Thymus (tissue), 14 donors: ENCODE measurements around the gene CARS2. TPM values are rescaled to one million over a fixed set of nuclear protein-coding genes. Genes with fewer than 3 reads are reported as not detected.

Experiments used
- DNase-seq, 9 donors: peaks; one replicate each; pipeline ENCODE4 v3.0.0-alpha.2; 2013; ENCODE audit warnings: low spot score in 9 of 9, low read depth in 6 of 9, missing footprints in 1 of 9
- H3K27ac ChIP-seq, 2 donors: one replicate each; pipeline ENCODE4 v1.5.1; 2013; ENCODE audit warnings: control low read depth in 1 of 2, low read depth in 1 of 2, low read length in 1 of 2, mild to moderate bottlenecking in 1 of 2, moderate library complexity in 1 of 2
- H3K27me3 ChIP-seq, 2 donors: one replicate each; pipeline ENCODE4 v1.5.1; 2013; ENCODE audit warnings: low read length in 1 of 2; ENCODE audit not compliant: control insufficient read depth in 2 of 2, insufficient read depth in 1 of 2
- H3K36me3 ChIP-seq, 2 donors: one replicate each; pipeline ENCODE4 v1.5.1; 2013; ENCODE audit warnings: low read length in 1 of 2, mild to moderate bottlenecking in 1 of 2, moderate library complexity in 1 of 2; ENCODE audit not compliant: control insufficient read depth in 2 of 2, insufficient read depth in 2 of 2
- H3K4me1 ChIP-seq, 2 donors: one replicate each; pipeline ENCODE4 v1.5.1; 2013; ENCODE audit warnings: low read length in 2 of 2; ENCODE audit not compliant: control insufficient read depth in 2 of 2, insufficient read depth in 2 of 2
- H3K4me3 ChIP-seq, 2 donors: one replicate each; pipeline ENCODE4 v1.5.1; 2013; ENCODE audit warnings: low read length in 2 of 2, control low read depth in 1 of 2, mild to moderate bottlenecking in 1 of 2
- H3K9me3 ChIP-seq, 2 donors: one replicate each; pipeline ENCODE4 v1.5.1; 2013; ENCODE audit warnings: low read length in 1 of 2, mild to moderate bottlenecking in 1 of 2; ENCODE audit not compliant: control insufficient read depth in 2 of 2, insufficient read depth in 1 of 2
- WGBS: extraction: QIAGEN DNeasy Blood & Tissue Kit; methylation state at CpG from one replicate; pipeline ENCODE4 v1.1.7; 2013; 5-methylcytosine and 5-hydroxymethylcytosine counted together
- long read RNA-seq, 10 donors: transcript quantifications; one replicate each; lab custom pipeline, GENCODE V29; 2026
- polyA plus RNA-seq: library from polyadenylated mRNA; stranded (reverse); fragments of 200-250 nt; gene quantifications from one replicate; pipeline ENCODE4 v1.2.3, GENCODE V29; 2013
- total RNA-seq: library from RNA; stranded (reverse); fragments of 120-200 nt; gene quantifications from one replicate; pipeline ENCODE4 v1.2.4, GENCODE V29; 2013
- donor health status: healthy.

CARS2 gene
- total RNA-seq, result 45.4 TPM
- 105 TPM for polyA plus RNA-seq
- long read RNA-seq, donor 1, partial matches to known transcripts, result 0 of 1 reads
- long read RNA-seq, donor 1, other reads (novel, unspliced or antisense), result 0 of 1 reads
- long read RNA-seq, donor 2, result 0 reads
- long read RNA-seq, donor 3, transcript CARS2-201 (15 exons, 1,879 nt), result major isoform, 19 of 33 reads
- long read RNA-seq, donor 3, partial matches to known transcripts, result 11 of 33 reads
- long read RNA-seq, donor 3, other reads (novel, unspliced or antisense), result 0 of 33 reads
- long read RNA-seq, donor 4, transcript CARS2-201 (15 exons, 1,879 nt), result major isoform, 10 of 10 reads
- long read RNA-seq, donor 4, partial matches to known transcripts, result 0 of 10 reads
- long read RNA-seq, donor 4, other reads (novel, unspliced or antisense), result 0 of 10 reads
- long read RNA-seq, donor 5, transcript CARS2-201 (15 exons, 1,879 nt), result major isoform, 16 of 31 reads
- long read RNA-seq, donor 5, partial matches to known transcripts, result 10 of 31 reads
- long read RNA-seq, donor 5, other reads (novel, unspliced or antisense), result 0 of 31 reads
- long read RNA-seq, donor 6, transcript CARS2-201 (15 exons, 1,879 nt), result major isoform, 11 of 94 reads
- long read RNA-seq, donor 6, partial matches to known transcripts, result 48 of 94 reads
- long read RNA-seq, donor 6, other reads (novel, unspliced or antisense), result 33 of 94 reads
- long read RNA-seq, donor 7, partial matches to known transcripts, result 0 of 6 reads
- long read RNA-seq, donor 7, other reads (novel, unspliced or antisense), result 0 of 6 reads
- long read RNA-seq, donor 8, partial matches to known transcripts, result 5 of 9 reads
- long read RNA-seq, donor 8, other reads (novel, unspliced or antisense), result 0 of 9 reads
- long read RNA-seq, donor 9, partial matches to known transcripts, result 0 of 5 reads
- long read RNA-seq, donor 9, other reads (novel, unspliced or antisense), result 0 of 5 reads
- long read RNA-seq, donor 10, transcript CARS2-201 (15 exons, 1,879 nt), result major isoform, 6 of 6 reads
- long read RNA-seq, donor 10, partial matches to known transcripts, result 0 of 6 reads
- long read RNA-seq, donor 10, other reads (novel, unspliced or antisense), result 0 of 6 reads

- Histone ChIP-seq H3K9me3 (no peaks in the 10 kb centered on the region), H3K4me3 (peak within 1 kb of the TSS; percentile 73 to 92), H3K36me3 (peaks cover 7 to 14% of the 10 kb centered on the region in 2 donors), H3K27me3 (no peaks in the 10 kb centered on the region), H3K4me1 (peaks cover 4 to 18% of the 10 kb centered on the region in 2 donors), H3K27ac (peak within 1 kb of the TSS; percentile 71 to 87)
- DNase-seq, result peak; percentile 71 to 96 (median 93)
- WGBS, result under 1% methylated on average over 80 of the region's 80 CpGs
Measured at GRCh38 chr13:110705826-110706569, at the start of gene CARS2. TSS of gene CARS2 (minus strand) at chr13:110706116. CDS start at chr13:110706093, 23 bp downstream.

- WGBS, result 91% methylated on average over 4 of the region's 4 CpGs
- no peak for DNase-seq
Measured at GRCh38 chr13:110748271-110748670, 42.4 kb upstream of the CARS2 start.

GRCh38 chr13:110746438-110746837 lies 40.5 kb upstream of the CARS2 start:
- 96% methylated on average over 1 of the region's 1 CpG for WGBS
- Histone ChIP-seq H3K27me3 (no peaks in the 10 kb centered on the region), H3K36me3 (no peaks in the 10 kb centered on the region), H3K9me3 (peaks cover 3 to 13% of the 10 kb centered on the region in 2 donors), H3K4me1 (no peaks in the 10 kb centered on the region), H3K27ac (no peak overlapping the region), H3K4me3 (no peak overlapping the region)
- no peak for DNase-seq

More at GRCh38 chr13:110748271-110748670, 42.4 kb upstream of the CARS2 start:
- H3K4me1 ChIP-seq, result no peaks in the 10 kb centered on the region
- H3K27me3 ChIP-seq, result no peaks in the 10 kb centered on the region
- peaks cover 3 to 6% of the 10 kb centered on the region in 2 donors for H3K9me3 ChIP-seq
- H3K27ac ChIP-seq, result no peak overlapping the region
- no peaks in the 10 kb centered on the region for H3K36me3 ChIP-seq
- no peak overlapping the region for H3K4me3 ChIP-seq

GRCh38 chr13:110743687-110744086 lies 37.8 kb upstream of the CARS2 start:
- Histone ChIP-seq H3K36me3 (no peaks in the 10 kb centered on the region), H3K9me3 (peaks cover 3 to 13% of the 10 kb centered on the region in 2 donors), H3K4me1 (no peaks in the 10 kb centered on the region), H3K4me3 (no peak overlapping the region), H3K27me3 (no peaks in the 10 kb centered on the region), H3K27ac (no peak overlapping the region)
- DNase-seq, result no peak
- WGBS, result 91% methylated on average over 1 of the region's 1 CpG

GRCh38 chr13:110737555-110737954 lies 31.6 kb upstream of the CARS2 start:
- H3K27ac ChIP-seq, result no peak overlapping the region

GRCh38 chr13:110734561-110734960 lies 28.6 kb upstream of the CARS2 start:
- no peaks in the 10 kb centered on the region for H3K36me3 ChIP-seq
- 94% methylated on average over 5 of the region's 5 CpGs for WGBS
- H3K27me3 ChIP-seq, result no peaks in the 10 kb centered on the region
- H3K9me3 ChIP-seq, result peaks cover 0 to 3% of the 10 kb centered on the region in 2 donors
- H3K4me1 ChIP-seq, result no peaks in the 10 kb centered on the region
- no peak overlapping the region for H3K4me3 ChIP-seq
- H3K27ac ChIP-seq, result no peak overlapping the region
- DNase-seq, result no peak

More at GRCh38 chr13:110737555-110737954, 31.6 kb upstream of the CARS2 start:
- H3K36me3 ChIP-seq, result no peaks in the 10 kb centered on the region
- H3K4me3 ChIP-seq, result no peak overlapping the region
- H3K4me1 ChIP-seq, result no peaks in the 10 kb centered on the region
- DNase-seq, result no peak
- H3K9me3 ChIP-seq, result peaks cover 0 to 4% of the 10 kb centered on the region in 2 donors
- H3K27me3 ChIP-seq, result no peaks in the 10 kb centered on the region

- no peak overlapping the region for H3K4me3 ChIP-seq
- no peaks in the 10 kb centered on the region for H3K4me1 ChIP-seq
- WGBS, result 97% methylated on average over 3 of the region's 3 CpGs
- no peak for DNase-seq
- no peak overlapping the region for H3K27ac ChIP-seq
- H3K36me3 ChIP-seq, result no peaks in the 10 kb centered on the region
- no peaks in the 10 kb centered on the region for H3K27me3 ChIP-seq
- H3K9me3 ChIP-seq, result no peaks in the 10 kb centered on the region
Measured at GRCh38 chr13:110731072-110731471, 25.2 kb upstream of the CARS2 start.

GRCh38 chr13:110726726-110727125 lies 20.8 kb upstream of the CARS2 start:
- Histone ChIP-seq H3K9me3 (no peaks in the 10 kb centered on the region), H3K4me1 (no peaks in the 10 kb centered on the region), H3K36me3 (peaks cover 0 to 3% of the 10 kb centered on the region in 2 donors), H3K27ac (no peak overlapping the region), H3K4me3 (no peak overlapping the region), H3K27me3 (no peaks in the 10 kb centered on the region)
- WGBS, result 84% methylated on average over 9 of the region's 9 CpGs
- DNase-seq, result peak in 3 of 9 donors; percentile 13 to 35 (median 25)
